ENCODE measurements around the gene TLNRD1.

Gene TLNRD1

DNA sequence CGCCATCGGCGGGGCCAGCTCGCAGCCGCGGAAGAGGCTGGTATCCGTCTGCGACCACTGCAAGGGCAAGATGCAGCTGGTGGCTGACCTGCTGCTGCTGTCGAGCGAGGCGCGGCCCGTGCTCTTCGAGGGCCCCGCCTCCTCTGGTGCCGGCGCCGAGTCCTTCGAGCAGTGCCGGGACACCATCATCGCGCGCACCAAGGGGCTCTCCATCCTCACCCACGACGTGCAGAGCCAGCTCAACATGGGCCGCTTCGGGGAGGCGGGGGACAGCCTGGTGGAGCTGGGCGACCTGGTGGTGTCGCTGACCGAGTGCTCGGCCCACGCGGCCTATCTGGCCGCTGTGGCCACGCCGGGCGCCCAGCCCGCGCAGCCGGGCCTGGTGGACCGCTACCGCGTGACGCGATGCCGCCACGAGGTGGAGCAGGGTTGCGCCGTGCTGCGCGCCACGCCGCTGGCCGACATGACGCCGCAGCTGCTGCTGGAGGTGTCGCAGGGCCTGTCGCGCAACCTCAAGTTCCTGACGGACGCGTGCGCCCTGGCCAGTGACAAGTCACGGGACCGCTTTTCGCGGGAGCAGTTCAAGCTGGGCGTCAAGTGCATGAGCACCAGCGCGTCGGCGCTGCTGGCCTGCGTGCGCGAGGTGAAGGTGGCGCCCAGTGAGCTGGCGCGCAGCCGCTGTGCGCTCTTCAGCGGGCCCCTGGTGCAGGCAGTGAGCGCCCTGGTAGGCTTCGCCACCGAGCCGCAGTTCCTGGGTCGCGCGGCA, 1.8 kb downstream of the TLNRD1 start:
- no peak for DNase-seq

DNA sequence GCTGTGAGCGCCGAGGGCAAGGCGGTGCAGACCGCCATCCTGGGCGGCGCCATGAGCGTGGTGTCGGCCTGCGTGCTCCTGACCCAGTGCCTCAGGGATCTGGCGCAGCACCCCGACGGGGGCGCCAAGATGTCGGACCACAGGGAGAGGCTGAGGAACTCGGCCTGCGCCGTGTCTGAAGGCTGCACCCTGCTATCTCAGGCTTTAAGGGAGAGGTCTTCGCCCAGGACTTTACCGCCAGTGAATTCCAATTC, 2.3 kb downstream of the TLNRD1 start:
- DNase-seq: no peak

DNA sequence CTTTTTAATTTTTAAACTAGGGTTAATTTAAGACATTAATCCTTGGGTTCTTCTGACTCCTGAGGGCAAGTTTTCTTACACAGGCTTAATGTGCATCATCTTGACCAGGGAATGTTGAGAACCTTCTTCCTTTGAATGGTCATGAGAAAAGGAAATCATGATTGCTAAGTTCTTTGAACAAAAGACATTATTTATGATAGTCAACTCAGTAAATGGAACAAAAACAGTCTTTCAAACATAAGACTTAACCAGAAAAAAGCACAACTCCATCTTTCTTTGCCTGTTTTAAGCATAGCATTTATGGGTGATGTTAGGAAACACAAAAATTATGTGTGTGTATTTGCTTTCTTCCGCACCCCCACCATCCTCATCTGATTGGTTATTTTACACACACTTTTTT, 5.4 kb downstream of the TLNRD1 start:
- no peak for DNase-seq

DNA sequence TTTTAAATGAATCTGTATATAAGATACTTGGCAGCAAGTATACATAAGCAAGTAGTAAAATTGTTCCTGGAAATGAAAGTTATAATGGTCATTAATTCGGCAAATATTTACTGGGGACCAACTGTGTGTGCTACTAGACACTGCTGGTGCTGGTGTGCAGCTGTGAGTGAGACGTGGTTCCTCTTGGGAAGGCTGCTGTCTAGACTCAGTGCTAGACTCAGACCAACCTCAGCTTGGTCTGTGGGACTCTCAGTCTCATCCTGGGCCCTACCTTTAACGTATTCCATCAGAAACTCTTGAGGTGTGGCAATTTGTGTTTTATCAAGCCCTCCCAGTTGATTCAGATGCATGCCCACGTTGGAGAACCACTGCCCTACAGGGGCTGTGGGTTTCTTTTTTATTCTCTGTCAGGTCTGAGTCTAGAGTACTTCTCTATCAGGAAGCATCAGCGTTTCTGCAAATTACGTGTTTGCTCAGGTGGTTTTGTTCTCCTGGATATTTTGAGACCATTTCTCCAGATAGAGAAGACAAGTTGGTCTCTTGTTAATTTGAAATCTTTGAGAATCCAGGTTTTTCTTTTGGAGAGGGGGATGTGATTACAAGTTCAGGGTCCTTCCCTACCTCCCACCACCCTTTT, 6.8 kb downstream of the TLNRD1 start:
- DNase-seq: no peak

DNA sequence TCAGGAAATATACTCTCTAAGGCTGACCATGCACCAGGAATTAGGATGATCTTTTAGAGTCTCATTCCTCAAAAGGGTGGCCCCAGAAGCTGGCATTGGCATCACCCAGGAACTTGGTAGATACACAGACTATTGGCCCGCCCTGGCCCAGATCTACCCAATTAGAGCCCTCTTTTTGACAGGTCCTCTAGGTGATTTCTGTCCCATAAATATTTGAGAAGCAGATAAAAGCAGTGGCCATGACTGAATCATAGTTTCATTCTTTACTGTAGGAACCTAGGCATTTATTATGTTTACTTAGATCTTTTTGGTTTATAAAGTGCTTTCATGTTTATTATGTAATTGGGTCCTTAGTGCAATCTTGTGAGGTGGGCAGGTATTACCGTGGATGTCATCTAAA, 7.6 kb downstream of the TLNRD1 start:
- DNase-seq: no peak

DNA sequence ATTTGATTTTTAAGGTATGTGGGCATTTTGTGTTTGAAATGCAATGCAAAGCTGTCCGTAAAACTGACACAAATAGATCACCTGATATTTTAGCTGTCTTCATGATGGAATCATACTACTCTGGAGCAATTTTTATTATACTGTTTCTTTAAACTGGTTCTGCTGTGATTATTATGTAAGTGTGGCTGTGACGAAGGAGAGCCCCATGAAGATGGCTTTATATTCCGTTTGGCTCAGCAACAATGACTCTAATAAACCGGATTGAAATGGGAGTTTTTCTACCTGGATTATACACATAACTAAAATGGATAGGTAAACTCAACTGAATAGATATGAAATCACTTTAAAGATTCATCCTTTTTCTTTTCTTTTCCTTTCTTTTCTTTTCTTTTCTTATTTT, 9.4 kb downstream of the TLNRD1 start:
- no peak for DNase-seq

DNA sequence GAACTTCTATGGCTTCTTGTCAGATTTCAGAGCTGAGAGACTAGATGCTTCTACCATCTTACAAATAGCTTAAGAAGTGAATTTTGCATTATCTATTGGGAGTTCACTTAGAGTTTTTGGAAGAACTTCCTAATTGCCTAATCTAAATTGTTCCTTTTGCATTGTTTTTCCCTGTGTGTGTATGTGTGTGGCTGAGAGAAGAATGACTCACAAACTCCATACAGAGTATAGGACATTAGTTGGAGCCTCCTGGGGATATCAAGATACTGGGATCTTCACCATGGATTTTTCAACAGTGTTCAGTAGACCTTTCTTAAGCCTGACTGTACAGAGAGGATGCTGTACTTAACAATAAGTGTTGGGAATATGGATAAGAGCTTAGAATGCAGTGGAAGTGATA, 10.9 kb downstream of the TLNRD1 start:
- no peak for DNase-seq

DNA sequence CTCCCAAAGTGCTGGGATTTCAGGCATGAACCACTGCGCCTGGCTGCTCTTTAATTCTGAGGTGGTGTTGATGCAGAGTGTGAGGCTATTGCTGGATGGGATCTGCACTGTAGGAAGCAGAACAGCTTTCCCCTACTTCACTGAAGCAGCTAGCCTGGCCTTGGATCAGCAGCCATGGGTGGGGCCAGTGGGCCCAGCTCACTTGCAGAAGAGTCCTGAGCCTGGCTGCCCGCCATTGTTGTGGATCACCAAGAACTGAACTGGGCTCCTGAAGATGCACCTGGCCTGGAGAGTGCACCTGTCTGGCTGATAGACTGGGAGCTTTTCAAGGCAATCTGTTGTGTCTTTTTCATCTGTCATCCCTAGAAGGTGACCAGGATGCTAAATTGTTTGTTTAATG, 11.9 kb downstream of the TLNRD1 start:
- DNase-seq: no peak

DNA sequence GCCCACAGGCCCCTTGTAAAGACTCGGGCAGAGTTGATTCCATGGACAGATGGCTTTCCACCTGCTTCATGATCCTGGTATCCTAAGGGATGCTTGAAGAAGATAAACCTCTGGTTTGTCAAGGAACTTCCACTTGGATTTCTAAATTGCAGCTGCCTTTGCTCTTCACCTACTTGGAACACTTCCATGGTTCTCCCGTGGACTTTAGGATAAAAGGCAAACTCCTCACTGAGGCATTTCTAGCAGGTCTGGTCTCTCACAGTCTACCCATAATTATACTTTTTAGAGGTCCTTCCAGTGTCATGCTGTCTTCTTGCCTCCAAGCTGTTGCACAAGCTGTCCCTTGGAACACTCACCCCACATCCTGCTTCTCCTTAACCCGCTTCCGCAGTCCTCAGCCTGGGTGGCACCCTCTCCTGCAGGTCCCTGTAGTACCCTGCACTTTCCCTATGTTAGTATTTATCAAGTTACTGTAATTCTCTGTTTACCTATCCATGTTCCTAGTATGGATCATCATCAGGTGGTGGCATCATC, 12.7 kb downstream of the TLNRD1 start:
- DNase-seq: no peak

DNA sequence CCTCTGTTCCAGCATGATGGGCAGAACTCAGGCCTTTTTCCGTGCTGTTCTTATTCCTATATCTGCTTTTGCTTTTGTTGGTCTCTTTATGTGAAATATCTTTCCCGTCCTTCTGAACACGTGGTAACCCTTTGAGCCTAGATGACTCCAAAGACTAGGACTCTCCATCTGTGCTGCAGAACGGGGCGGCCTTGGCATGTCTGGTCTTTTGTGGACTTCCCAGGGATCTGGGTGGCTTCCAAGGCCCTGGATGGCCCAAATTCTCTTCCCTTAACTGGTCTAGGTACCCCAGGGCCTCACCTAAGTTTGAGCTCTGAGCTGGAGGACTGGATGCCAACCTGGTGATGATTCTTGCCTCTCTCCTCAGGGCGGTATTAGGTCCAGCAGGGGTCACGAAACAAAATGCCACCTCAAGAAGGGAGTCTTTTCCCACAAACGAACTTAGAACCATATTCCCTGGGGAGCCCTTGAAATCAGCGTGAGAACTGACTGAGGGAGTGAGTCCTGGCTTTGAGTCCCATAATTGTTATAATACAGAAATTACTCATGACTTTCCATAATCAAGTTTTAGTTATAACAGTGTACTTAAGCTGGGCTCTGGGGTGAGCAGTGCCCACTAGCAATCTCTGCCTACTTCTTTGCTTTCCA, 13.8 kb downstream of the TLNRD1 start:
- no peak for DNase-seq

DNA sequence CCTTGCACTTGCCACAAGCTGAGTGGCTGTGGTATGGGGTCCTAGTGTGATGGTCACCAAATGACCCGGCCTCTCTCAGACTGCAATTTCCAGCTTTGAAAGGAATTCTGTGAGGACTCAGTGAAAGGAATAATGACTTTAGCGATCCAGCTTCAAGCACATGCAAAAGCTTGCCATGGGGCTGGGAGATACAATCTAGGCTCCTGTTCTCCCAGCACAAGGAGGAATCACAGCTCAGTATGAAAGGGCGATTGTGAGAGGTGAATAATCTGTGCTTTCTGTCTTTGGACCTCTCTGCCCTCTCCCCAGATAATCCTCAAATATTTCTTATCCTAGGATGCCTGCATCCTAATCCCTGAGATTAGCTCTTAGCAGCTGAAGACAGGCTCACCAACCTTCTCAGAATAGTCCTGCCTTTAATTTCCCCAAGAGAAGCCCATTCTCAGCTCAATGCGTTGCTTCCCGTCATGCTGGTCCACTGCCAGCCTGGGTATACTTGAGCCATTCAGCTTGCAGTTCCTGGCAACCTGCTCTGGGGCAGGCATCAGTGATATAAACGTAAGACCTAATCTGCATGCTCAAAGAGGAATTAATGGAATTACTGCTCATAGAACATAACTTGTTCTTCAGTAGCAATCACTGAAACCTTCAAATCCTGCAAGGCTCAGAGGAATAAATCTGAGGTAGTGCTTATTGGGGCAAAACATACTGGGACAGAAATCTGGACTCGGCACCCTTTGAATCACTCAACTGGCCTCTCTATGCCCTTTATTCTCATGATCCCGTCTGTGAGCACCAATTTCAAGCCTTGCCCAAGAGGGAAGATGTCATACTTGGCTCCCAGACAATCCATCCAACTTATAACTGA, 15.1 kb downstream of the TLNRD1 start:
- DNase-seq: no peak

DNA sequence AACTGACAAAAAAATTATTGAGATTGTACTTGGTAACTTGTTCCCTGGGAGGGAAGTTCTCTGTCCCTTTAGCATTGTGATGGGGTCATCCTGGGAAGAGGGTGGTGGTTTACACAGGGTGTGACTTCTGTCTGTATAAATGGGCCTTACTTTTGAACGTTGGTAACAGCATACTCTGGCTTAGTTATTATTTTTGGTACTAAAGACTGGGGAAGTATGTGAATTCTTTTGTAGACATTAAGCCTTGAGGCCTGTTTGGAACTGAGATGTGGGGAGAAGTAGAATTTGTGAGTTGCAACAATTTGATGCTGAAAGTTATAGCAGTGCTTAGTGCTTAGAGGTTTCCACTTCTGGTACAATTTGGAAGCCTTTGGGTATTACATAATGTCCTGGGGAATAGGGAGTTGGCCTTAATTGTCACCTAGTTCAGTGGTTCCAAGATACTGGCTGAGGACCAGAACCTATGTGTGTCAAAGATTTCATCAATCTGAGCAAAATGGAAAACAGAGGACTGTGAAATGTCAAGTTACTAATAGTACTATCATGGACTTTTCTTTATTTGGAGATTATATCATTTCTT, 15.9 kb downstream of the TLNRD1 start:
- no peak for DNase-seq

DNA sequence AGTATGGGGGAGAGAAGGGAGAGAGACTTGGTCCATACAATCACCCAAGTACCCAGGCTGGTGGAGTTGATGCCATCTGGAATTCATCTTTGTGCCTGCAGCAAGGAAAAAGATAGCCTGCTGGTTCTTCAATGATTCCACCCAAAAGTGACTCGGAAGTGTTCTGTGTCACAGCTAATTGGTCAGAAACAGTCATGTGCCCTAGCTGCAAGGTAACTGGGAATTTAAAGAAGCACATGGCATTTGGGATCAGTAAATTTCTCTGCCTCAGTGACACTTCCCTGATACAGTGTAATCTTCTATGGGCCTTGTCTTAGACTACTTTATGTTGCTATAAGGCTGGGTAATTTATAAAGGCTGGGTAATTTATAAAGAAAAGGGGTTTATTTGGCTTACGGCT, 17.5 kb downstream of the TLNRD1 start:
- DNase-seq: no peak

DNA sequence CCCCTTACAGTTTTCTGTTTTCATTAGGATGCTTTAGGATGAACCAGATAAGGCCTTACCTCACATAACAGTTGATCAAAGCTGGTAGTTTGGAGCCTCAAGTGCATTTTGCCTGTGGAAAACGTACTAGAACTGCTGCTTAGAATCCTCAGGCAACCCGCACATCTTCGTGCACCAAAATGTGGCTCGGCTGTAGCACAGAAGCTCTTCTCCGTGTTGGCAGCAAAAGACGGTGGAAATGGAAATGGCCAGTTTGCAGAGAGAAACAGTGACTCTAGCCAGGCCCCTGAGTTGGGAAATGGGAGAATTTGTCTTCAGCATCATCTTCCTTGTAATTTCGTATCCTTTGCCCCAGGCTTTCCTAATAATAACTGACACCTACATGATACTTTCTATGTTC, 20.6 kb downstream of the TLNRD1 start:
- DNase-seq: no peak

DNA sequence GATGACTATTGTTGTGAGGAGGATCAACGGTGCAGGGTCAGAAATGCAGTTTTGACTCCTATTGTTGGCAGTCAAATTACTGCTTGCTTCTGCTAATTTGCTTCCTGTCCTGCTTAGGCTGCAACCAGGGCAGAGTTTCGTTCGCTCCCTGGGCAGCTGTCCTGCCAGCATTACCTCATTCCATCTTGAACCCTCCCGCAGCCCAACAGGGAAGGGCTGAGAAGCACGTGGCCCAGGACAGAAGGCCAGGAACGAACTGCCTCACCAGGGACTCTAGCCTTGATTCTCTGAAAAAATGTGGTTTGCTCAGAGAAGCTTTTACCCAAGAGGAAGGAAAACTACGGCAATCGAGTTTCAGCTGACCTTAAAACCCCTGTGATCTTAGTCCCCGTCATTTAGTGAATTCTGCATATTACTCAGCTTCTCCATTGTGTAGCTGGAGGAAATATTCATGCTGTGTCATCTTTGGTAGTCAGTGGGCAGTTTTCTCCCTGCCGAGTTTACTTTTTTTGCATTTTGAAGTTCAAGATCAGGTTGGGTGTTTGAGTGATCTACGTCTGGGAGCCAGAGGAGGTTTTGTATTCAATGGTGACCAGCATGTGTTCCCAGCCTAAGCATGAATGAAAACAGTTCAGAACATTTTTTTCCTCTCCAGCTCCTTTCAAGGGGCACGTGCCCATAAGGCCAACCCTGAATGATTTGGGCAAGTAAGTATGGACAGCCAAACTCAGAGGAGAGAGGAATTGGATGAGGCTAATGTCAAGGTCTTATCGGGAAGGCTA, 23.0 kb downstream of the TLNRD1 start:
- no peak for DNase-seq

DNA sequence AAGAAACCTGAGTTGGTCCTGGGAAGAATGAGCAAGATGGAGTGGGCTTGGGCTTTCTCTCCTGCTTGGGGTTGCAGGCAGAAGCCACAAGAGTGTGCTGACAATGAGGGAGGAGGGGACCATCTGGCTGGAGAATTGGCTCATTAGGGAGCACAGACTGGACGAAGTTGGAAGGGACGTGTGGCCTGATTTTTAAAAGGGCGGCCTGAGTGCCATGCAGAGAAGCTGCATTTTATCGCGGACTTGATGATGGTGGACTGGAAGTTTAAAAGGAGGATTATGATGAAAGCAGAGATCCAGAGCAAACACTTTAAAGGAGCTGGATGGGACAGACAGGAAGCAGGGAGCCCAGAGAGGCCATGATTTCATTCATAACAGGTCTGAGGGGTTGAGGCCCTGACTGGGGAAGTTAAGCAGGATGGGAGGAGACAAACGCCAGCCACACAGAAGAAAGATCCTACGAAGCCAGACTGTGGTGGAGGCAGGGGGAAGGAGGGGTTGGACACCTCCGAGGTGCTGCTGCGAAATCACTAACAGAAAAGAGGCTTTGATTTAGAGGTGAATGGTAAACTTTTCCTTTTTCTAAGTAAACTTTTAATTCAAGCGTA, 23.6 kb downstream of the TLNRD1 start:
- DNase-seq: no peak

DNA sequence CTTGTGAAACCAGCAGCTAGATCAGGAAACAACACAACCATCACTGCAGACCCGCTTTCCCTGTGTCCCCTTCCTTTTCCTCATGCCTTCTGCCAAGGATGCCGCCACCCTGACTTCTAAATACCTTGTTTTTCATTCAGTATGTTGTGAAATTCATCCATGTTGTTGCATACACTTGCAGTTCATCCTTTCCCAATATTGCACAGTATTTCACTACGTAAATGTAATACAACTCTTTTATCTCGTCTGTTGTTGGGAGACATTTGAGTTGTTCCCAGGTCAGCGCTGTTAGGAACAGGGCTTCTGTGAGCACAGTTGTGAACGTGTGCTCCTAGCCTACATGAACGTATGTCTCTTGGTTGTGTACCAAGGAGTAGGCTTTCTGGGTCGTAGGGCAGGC, 24.2 kb downstream of the TLNRD1 start:
- no peak for DNase-seq

DNA sequence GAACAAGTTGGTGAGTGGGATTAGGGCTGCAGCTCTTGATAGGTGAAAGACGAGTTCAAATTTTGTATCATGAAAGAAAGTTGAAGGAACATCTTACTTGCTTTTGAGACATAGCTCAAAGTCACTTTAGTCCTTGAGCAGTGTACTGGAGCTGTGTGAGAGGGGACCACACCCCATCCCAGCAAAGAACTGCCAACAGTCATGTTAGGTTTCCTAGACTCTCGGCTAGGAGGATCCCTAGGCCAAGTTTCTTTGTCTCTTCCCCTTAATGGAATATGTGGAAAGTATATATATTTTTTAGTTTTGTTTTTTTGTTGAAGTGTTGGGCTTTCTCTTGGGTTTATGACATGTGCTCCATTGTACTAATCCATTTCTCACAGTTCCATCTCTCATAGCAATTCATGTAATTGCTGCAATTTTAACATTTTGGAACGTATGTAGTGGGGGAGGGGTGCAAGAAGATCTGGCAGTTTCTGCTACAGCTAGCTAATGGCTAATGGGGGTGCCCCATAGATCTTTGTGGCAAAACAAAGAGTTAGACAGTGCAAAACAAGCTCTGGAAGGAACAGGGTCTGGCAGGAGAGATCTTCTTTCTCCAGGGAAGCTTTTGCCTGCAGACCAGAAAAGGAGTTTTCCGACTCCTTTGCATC, 25.1 kb downstream of the TLNRD1 start:
- DNase-seq: no peak

DNA sequence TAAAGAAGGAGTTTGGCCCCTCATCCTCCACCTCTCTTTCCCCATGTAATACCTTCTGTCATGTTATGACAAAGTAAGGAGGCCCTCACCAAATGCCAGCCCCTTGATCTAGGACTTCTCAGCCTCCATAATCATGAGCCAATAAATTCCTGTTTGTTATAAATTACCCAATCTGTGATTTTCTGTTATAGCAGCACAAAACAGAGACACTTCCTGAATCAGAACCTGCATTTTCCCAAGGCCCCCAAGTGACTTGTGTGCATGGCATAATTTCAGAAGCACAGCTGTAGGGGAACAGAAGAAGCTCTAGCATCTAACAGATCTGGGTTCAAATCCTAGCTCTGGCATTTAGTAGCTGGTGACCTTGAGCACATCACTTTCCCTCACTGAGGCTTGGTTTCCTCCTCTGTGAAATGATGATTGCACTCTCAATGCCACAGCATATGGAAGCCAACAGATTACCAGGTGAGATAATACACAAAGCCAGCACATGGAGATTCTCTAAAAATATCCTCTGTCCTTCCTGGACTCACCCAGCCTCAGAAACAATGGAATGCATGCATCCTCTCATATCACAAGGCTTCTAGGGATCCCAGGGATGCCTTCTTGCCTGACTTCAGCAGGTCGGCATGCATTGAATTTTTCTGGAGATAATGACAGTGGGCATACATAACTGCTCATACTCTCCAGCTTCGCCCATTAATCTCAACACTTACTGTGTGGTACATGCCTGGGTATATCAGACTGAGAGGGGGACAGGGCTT, 26.3 kb downstream of the TLNRD1 start:
- no peak for DNase-seq
